ENCODE measurements around the gene TNPO1.
"Not testable (repeated sequence)": the region's sequence is repeated elsewhere in the genome, so short reads cannot be mapped to it uniquely, and the experiment has no call there.

The TNPO1 gene

GRCh38 chr5:72855821-72856220 is 39.4 kb downstream of the TNPO1 start:
- DNase-seq: no peak

GRCh38 chr5:72857396-72857795 is 40.9 kb downstream of the TNPO1 start:
- no peak for DNase-seq

- no peak for DNase-seq
These were observed 42.7 kb downstream of the TNPO1 start for GRCh38 chr5:72859127-72859526.

GRCh38 chr5:72860499-72860898 is 44.0 kb downstream of the TNPO1 start:
- no peak for DNase-seq

GRCh38 chr5:72871366-72872024 is 55.0 kb downstream of the TNPO1 start:
- no peak for DNase-seq

GRCh38 chr5:72878854-72879253 is 62.4 kb downstream of the TNPO1 start:
- no peak for DNase-seq

- DNase-seq: no peak
These were observed 66.5 kb downstream of the TNPO1 start for GRCh38 chr5:72882989-72883388.

GRCh38 chr5:72883850-72884249 is 67.4 kb downstream of the TNPO1 start:
- DNase-seq: no peak

GRCh38 chr5:72884892-72885291 is 68.4 kb downstream of the TNPO1 start:
- no peak for DNase-seq

GRCh38 chr5:72885824-72886223 is 69.4 kb downstream of the TNPO1 start:
- DNase-seq: no peak

- no peak for DNase-seq
These were observed 72.1 kb downstream of the TNPO1 start for GRCh38 chr5:72888595-72888994.

- DNase-seq: no peak
These were observed 72.9 kb downstream of the TNPO1 start for GRCh38 chr5:72889324-72889723.

- no peak for DNase-seq
These were observed 76.4 kb downstream of the TNPO1 start for GRCh38 chr5:72892846-72893245.

GRCh38 chr5:72895758-72896157 is 79.3 kb downstream of the TNPO1 start:
- DNase-seq: no peak

- no peak for DNase-seq
These were observed 90.3 kb downstream of the TNPO1 start for GRCh38 chr5:72906806-72907205.

- no peak for DNase-seq
These were observed 92.2 kb downstream of the TNPO1 start for GRCh38 chr5:72908664-72909063.

- no peak for DNase-seq
These were observed 100.9 kb downstream of the TNPO1 start for GRCh38 chr5:72917371-72917776.

GRCh38 chr5:72920690-72921502 is 104.4 kb downstream of the TNPO1 start:
- no peak for DNase-seq

- no peak for DNase-seq
These were observed 105.4 kb downstream of the TNPO1 start for GRCh38 chr5:72921886-72922285.

- DNase-seq: no peak
These were observed 106.0 kb downstream of the TNPO1 start for GRCh38 chr5:72922422-72922821.

- DNase-seq: no peak
These were observed 109.0 kb downstream of the TNPO1 start for GRCh38 chr5:72925336-72926010.

- DNase-seq: not testable (repeated sequence)
These were observed 116.2 kb downstream of the TNPO1 start for GRCh38 chr5:72932686-72933085.

- DNase-seq: not testable (repeated sequence)
These were observed 118.7 kb downstream of the TNPO1 start for GRCh38 chr5:72934953-72935725.
